HG03039 (cell line): ENCODE measurements around the gene EPHA5.

Experiments used
- ATAC-seq: cut with Tn5 transposase; IDR thresholded peaks from one replicate; pipeline ENCODE4 v1.9.1; 2021; ENCODE audit warnings: mild to moderate bottlenecking, moderate library complexity; ENCODE audit not compliant: unreplicated experiment

EPHA5 gene

GRCh38 chr4:65635051-65635821, 35.1 kb downstream of the EPHA5 start:
- ATAC-seq: no peak

- ATAC-seq: no peak
These were observed 45.6 kb downstream of the EPHA5 start for GRCh38 chr4:65624651-65625050.

- no peak for ATAC-seq
These were observed 46.8 kb downstream of the EPHA5 start for GRCh38 chr4:65623506-65623905.

- ATAC-seq: no peak
These were observed 52.9 kb downstream of the EPHA5 start for GRCh38 chr4:65617416-65617815.

- ATAC-seq: no peak
These were observed 65.8 kb downstream of the EPHA5 start for GRCh38 chr4:65604515-65604914.

GRCh38 chr4:65600656-65601055, 69.6 kb downstream of the EPHA5 start:
- no peak for ATAC-seq

GRCh38 chr4:65599340-65599739, 70.9 kb downstream of the EPHA5 start:
- ATAC-seq: no peak

GRCh38 chr4:65597697-65598096, 72.6 kb downstream of the EPHA5 start:
- ATAC-seq: no peak

GRCh38 chr4:65592089-65592488, 78.2 kb downstream of the EPHA5 start:
- no peak for ATAC-seq

GRCh38 chr4:65589921-65590320, 80.4 kb downstream of the EPHA5 start:
- ATAC-seq: no peak

- ATAC-seq: no peak
These were observed 81.0 kb downstream of the EPHA5 start for GRCh38 chr4:65589331-65589730.

GRCh38 chr4:65580551-65580950, 89.7 kb downstream of the EPHA5 start:
- ATAC-seq: no peak

GRCh38 chr4:65566473-65566872, 103.8 kb downstream of the EPHA5 start:
- no peak for ATAC-seq

- no peak for ATAC-seq
These were observed 109.1 kb downstream of the EPHA5 start for GRCh38 chr4:65561164-65561563.

GRCh38 chr4:65559270-65559669, 111.0 kb downstream of the EPHA5 start:
- ATAC-seq: no peak

GRCh38 chr4:65552057-65552456, 118.2 kb downstream of the EPHA5 start:
- no peak for ATAC-seq

GRCh38 chr4:65550500-65550899, 119.8 kb downstream of the EPHA5 start:
- ATAC-seq: no peak

- ATAC-seq: no peak
These were observed 123.3 kb downstream of the EPHA5 start for GRCh38 chr4:65546882-65547416.

GRCh38 chr4:65538571-65538970, 131.7 kb downstream of the EPHA5 start:
- no peak for ATAC-seq

- ATAC-seq: no peak
These were observed 135.2 kb downstream of the EPHA5 start for GRCh38 chr4:65535113-65535512.

- ATAC-seq: no peak
These were observed 148.6 kb downstream of the EPHA5 start for GRCh38 chr4:65521666-65522065.

GRCh38 chr4:65515646-65516045, 154.6 kb downstream of the EPHA5 start:
- no peak for ATAC-seq

- no peak for ATAC-seq
These were observed 159.3 kb downstream of the EPHA5 start for GRCh38 chr4:65510976-65511375.
